HG02970 (cell line): ENCODE measurements around the gene KRTAP10-12.
"Not testable (repeated sequence)": the region's sequence is repeated elsewhere in the genome, so short reads cannot be mapped to it uniquely, and the experiment has no call there.

Experiments used
- ATAC-seq: cut with Tn5 transposase; IDR thresholded peaks from one replicate; pipeline ENCODE4 v1.9.1; 2021; ENCODE audit warnings: mild to moderate bottlenecking, moderate library complexity, moderate number of reproducible peaks; ENCODE audit not compliant: unreplicated experiment, low FRiP score

Gene KRTAP10-12

GRCh38 chr21:44667612-44668011 is 29.4 kb upstream of the KRTAP10-12 start:
- ATAC-seq, result no peak

- ATAC-seq, result no peak
Measured at GRCh38 chr21:44670642-44671432, 26.1 kb upstream of the KRTAP10-12 start.

- no peak for ATAC-seq
Measured at GRCh38 chr21:44671911-44672310, 25.1 kb upstream of the KRTAP10-12 start.

DNA sequence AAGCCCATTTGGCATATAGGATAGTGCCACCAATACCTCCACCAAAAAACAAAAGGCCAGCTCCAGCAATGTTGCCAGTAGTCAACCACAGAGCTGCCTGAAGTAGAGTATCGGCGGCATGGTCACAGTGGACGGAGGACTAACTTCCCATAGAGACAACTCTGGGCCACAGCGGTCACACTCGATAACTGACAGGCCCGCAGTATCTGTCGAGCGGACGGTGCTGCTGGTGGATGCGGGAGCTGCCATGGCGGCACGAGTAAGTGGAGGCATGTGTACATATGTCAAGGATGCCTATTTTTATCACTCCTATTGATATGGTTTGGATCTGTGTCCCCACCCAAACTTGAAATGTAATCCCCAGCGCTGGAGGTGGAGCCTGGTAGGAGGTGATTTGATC is 19.1 kb upstream of the KRTAP10-12 start:
- no peak for ATAC-seq

DNA sequence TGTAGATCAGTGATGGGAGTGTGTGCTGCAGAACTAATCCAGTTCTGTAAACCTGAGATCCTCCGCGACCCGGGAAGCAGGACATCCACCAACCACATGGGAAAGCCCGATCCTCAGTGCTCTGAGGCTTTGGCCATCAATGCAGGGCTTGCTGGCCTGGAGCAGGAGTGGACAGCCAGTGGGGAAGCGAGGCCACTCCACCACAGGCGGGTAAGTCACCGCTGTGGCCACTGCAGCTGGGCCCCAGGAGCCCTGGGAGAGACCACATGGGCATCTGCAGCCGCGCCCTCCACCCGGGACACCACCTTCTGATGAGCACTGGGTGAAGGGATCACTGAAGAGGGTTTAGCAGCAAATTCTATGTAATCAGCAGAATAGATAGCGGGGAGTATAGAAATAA is 15.8 kb upstream of the KRTAP10-12 start:
- ATAC-seq, result no peak

GRCh38 chr21:44681861-44682579 is 15.0 kb upstream of the KRTAP10-12 start, which contains the start of gene KRTAP12-1:
KRTAP12-1 (minus strand) TSS chr21:44682163; CDS start chr21:44682123, 40 bp downstream.
- ATAC-seq, result no peak

GRCh38 chr21:44682580-44683151 is 14.3 kb upstream of the KRTAP10-12 start:
- ATAC-seq, result no peak

GRCh38 chr21:44684077-44684476 is 12.9 kb upstream of the KRTAP10-12 start:
- no peak for ATAC-seq

DNA sequence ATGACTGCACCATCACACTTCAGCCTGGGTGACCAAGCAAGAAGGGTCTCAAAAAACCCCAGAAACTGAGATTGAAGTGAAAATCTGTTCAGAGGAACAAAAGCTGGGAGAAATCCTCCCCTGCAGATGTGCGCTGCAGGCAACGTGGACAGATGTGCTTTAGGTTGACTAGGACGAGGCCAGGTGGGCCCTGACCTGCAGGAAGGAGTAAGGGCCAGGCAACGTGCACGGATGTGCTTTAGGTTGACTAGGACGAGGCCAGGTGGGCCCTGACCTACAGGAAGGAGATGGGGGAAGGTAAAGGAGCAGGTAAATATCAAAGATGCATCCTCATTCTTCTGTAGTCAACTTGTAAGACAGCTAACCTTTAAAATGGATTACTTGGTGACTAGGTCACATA is 12.5 kb upstream of the KRTAP10-12 start:
- no peak for ATAC-seq

DNA sequence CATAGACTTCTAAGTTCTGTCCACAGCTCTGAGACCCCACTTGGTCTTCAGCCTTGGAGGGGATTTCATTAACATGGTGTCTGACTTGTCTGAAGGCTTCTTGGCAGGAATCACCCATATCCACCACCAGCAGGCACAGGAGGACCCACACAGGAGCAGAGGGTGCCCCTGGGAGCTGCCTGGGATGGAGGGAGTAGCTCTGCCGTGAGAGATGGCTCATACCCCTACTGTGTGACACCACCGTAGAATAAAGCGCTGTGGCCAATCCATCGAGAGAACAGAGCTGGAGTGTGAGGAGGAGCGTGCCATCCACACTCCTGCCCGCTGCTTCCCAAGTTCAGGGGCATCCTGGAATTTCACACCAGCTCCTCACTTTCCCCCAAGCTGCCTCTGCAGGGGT is 11.9 kb upstream of the KRTAP10-12 start:
- not testable (repeated sequence) for ATAC-seq

GRCh38 chr21:44686000-44686781 is 10.8 kb upstream of the KRTAP10-12 start:
- no peak for ATAC-seq

- no peak for ATAC-seq
Measured at GRCh38 chr21:44686843-44687561, 10.0 kb upstream of the KRTAP10-12 start.

- no peak for ATAC-seq
Measured at GRCh38 chr21:44687671-44688070, 9.3 kb upstream of the KRTAP10-12 start.

DNA sequence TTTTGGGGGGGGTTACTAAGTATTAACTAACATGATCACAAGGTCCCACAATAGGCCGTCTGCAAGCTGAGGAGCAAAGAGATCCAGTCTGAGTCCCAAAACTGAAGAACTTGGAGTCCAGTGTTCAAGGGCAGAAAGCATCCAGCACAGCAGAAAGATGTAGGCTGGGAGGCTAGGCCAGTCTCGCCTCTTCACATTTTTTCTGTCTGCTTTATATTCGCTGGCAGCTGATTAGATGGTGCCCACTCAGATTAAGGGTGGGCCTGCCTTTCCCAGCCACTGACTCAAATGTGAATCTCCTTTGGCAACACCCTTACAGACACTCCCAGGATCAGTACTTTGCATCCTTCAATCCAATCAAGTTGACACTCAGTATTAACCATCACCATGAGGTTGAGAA is 7.2 kb upstream of the KRTAP10-12 start:
- ATAC-seq, result not testable (repeated sequence)

GRCh38 chr21:44691686-44692085 is 5.3 kb upstream of the KRTAP10-12 start:
- ATAC-seq, result no peak

GRCh38 chr21:44692798-44693512 is 4.0 kb upstream of the KRTAP10-12 start:
- no peak for ATAC-seq

- ATAC-seq, result no peak
Measured at GRCh38 chr21:44694776-44695175, 2.2 kb upstream of the KRTAP10-12 start.

GRCh38 chr21:44695184-44695583 is 1.8 kb upstream of the KRTAP10-12 start:
- no peak for ATAC-seq

DNA sequence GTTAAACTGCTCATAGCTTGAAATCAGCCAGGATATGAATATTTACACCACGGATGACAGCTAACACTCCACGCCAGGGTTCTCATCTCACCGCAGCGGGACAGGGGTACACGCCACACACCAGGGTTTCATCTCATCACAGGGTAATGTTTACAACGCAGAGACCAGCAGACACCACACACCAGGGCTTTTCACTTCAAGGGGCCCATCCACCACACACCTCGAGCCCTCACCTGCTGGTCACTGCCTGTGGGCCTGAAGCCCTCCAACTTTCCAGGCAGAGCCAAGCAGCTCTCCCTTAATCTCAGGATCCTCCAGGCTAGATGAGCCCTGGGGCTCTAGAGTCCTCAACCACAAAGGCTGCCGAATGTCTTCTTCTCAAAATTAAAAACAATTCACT is 1.3 kb upstream of the KRTAP10-12 start:
- no peak for ATAC-seq
